Neural cell (in vitro differentiated cells): ENCODE data around the gene FYCO1. TPM values are rescaled to one million over a fixed set of nuclear protein-coding genes. Genes with fewer than 3 reads are reported as not detected.

Experiments
- H2AFZ ChIP-seq: fragments of 200-600, 300-800 bp; sonication (generic), shearing (Covaris generic); 2 replicates; pipeline ENCODE4 v1.6.0; 2014; ENCODE audit warnings: low read depth, mild to moderate bottlenecking, antibody characterized with exemption, low read length, moderate library complexity
- H3F3A ChIP-seq: fragments of 200-600 bp; shearing (Covaris generic); 2 replicates; pipeline ENCODE4 v1.6.1; 2016; ENCODE audit warnings: mild to moderate bottlenecking, moderate library complexity, mixed read lengths, antibody characterized with exemption, low read length; ENCODE audit not compliant: insufficient read depth, poor library complexity, severe bottlenecking
- H3K27ac ChIP-seq: fragments of 200-600, 300-800 bp; sonication (generic), shearing (Covaris generic); 2 replicates; pipeline ENCODE4 v1.5.1; 2014; ENCODE audit warnings: mild to moderate bottlenecking, low read length, moderate library complexity
- H3K27me3 ChIP-seq: fragments of 300-800, 200-600 bp; sonication (generic), shearing (Covaris generic); 2 replicates; pipeline ENCODE4 v1.6.0; 2014; ENCODE audit warnings: mild to moderate bottlenecking, low read depth, low read length, moderate library complexity; ENCODE audit not compliant: insufficient read depth
- H3K36me3 ChIP-seq: fragments of 300-800, 200-600 bp; sonication (generic), shearing (Covaris generic); 2 replicates; pipeline ENCODE4 v1.5.1; 2014; ENCODE audit warnings: mild to moderate bottlenecking, antibody characterized with exemption, low read length, moderate library complexity; ENCODE audit not compliant: insufficient read depth
- H3K4me2 ChIP-seq: fragments of 300-800, 200-600 bp; sonication (generic), shearing (Covaris generic); 2 replicates; pipeline ENCODE4 v1.6.0; 2014; ENCODE audit warnings: mild to moderate bottlenecking, low read length
- H3K4me3 ChIP-seq: fragments of 300-800, 200-600 bp; sonication (generic), shearing (Covaris generic); 2 replicates; pipeline ENCODE4 v1.5.1; 2014; ENCODE audit warnings: mild to moderate bottlenecking, low read length, moderate library complexity
- H3K79me2 ChIP-seq: fragments of 200-600 bp; shearing (Covaris generic); replicated peaks from 2 replicates; pipeline ENCODE4 v1.6.0; 2014; ENCODE audit warnings: mild to moderate bottlenecking, low read length, moderate library complexity; ENCODE audit not compliant: insufficient read depth
- H3K9ac ChIP-seq: fragments of 300-800, 200-600 bp; sonication (generic), shearing (Covaris generic); 2 replicates; pipeline ENCODE4 v1.6.1; 2016; ENCODE audit warnings: mild to moderate bottlenecking, low read length, mixed read lengths
- H3K9me2 ChIP-seq: fragments of 200-600 bp; shearing (Covaris generic); 2 replicates; pipeline ENCODE4 v1.6.1; 2016; ENCODE audit warnings: mild to moderate bottlenecking, low read length, mixed read lengths; ENCODE audit not compliant: insufficient read depth
- H3K9me3 ChIP-seq: fragments of 200-600, 300-800 bp; sonication (generic), shearing (Covaris generic); 2 replicates; pipeline ENCODE4 v1.6.1; 2016; ENCODE audit warnings: mild to moderate bottlenecking, mixed run types, low read length, moderate library complexity, mixed read lengths
- H4K20me1 ChIP-seq: fragments of 200-600 bp; shearing (Covaris generic); 2 replicates; pipeline ENCODE4 v1.6.1; 2016; ENCODE audit warnings: mild to moderate bottlenecking, mixed run types; ENCODE audit not compliant: insufficient read depth
- EP300 ChIP-seq: fragments of 450-650 bp; conservative IDR thresholded peaks from 2 replicates; pipeline ENCODE4 v1.6.1; 2014; ENCODE audit warnings: antibody characterized with exemption, mild to moderate bottlenecking, moderate library complexity; ENCODE audit not compliant: poor library complexity, severe bottlenecking
- EZH2 ChIP-seq: fragments of 200-600, 300-800 bp; shearing (Covaris generic), sonication (generic); IDR thresholded peaks from 2 replicates; pipeline ENCODE4 v1.6.1; 2014; ENCODE audit warnings: antibody characterized with exemption, low read length, borderline replicate concordance, mild to moderate bottlenecking; ENCODE audit not compliant: insufficient read depth, poor library complexity, severe bottlenecking
- MXI1 ChIP-seq: fragments of 450-650 bp; conservative IDR thresholded peaks from 2 replicates; pipeline ENCODE4 v1.6.1; 2014; ENCODE audit warnings: antibody characterized with exemption, mild to moderate bottlenecking; ENCODE audit not compliant: poor library complexity, severe bottlenecking
- POLR2AphosphoS5 ChIP-seq: IDR thresholded peaks from 2 replicates; pipeline ENCODE4 v1.6.1; 2012
- RAD21 ChIP-seq: fragments of 450-650 bp; conservative IDR thresholded peaks from 2 replicates; pipeline ENCODE4 v1.6.1; 2014; ENCODE audit warnings: antibody characterized with exemption, mild to moderate bottlenecking, moderate library complexity
- SMC3 ChIP-seq: fragments of 450-650 bp; conservative IDR thresholded peaks from 2 replicates; pipeline ENCODE4 v1.6.1; 2014; ENCODE audit warnings: antibody characterized with exemption, mild to moderate bottlenecking, moderate library complexity; ENCODE audit not compliant: poor library complexity
- TAF1 ChIP-seq: IDR thresholded peaks from 2 replicates; pipeline ENCODE4 v1.6.1; 2012; ENCODE audit warnings: low read depth
- polyA plus RNA-seq: library from polyadenylated mRNA; depleted of rRNA; stranded (reverse); fragments of >200 nt; gene quantifications from 2 replicates; pipeline ENCODE4 v1.2.3, GENCODE V29; 2014
- TF ChIP-seq, protein P1 (sequence below): IDR thresholded peaks from 2 replicates; pipeline ENCODE4 v1.6.1; 2012; ENCODE audit warnings: borderline replicate concordance
- TF ChIP-seq, protein P2 (sequence below): fragments of 450-650 bp; IDR thresholded peaks from 2 replicates; pipeline ENCODE4 v1.5.1; 2014; ENCODE audit warnings: antibody characterized with exemption, mild to moderate bottlenecking, moderate library complexity; ENCODE audit not compliant: poor library complexity, severe bottlenecking

The FYCO1 gene
- polyA plus RNA-seq, 1 donor from 2014 or later = 0.12 TPM

DNA sequence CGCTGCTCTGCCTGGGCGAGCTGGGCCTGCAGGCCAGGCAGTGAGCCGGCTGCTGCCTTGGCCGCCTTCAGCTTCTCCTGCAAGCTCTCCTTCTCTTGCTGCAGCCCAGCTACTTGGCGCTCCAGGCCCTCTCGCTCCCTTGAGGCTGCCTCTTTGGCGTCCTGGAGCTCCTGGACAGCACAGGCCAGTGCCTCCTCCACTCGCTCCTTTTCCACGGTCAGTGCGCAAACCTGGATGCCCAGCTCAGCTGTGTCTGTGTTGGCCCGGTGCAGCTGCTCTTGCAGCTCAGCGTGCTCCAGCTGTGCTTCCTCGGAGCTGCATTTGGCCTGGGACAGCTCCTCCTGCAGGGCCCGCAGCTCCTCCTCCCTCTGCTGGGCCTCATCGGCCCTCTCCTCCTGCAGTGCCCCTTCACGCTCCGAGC lies 29.2 kb downstream of the FYCO1 start:
- H3K79me2 ChIP-seq = no peaks in the 10 kb centered on the region
- H3K27ac ChIP-seq = no peak overlapping the region
- H3F3A ChIP-seq = no peaks in the 10 kb centered on the region
- H3K36me3 ChIP-seq = no peaks in the 10 kb centered on the region
- no peak overlapping the region for H3K4me2 ChIP-seq
- no peak overlapping the region for H3K9ac ChIP-seq
- TF ChIP-seq, protein P1, sequence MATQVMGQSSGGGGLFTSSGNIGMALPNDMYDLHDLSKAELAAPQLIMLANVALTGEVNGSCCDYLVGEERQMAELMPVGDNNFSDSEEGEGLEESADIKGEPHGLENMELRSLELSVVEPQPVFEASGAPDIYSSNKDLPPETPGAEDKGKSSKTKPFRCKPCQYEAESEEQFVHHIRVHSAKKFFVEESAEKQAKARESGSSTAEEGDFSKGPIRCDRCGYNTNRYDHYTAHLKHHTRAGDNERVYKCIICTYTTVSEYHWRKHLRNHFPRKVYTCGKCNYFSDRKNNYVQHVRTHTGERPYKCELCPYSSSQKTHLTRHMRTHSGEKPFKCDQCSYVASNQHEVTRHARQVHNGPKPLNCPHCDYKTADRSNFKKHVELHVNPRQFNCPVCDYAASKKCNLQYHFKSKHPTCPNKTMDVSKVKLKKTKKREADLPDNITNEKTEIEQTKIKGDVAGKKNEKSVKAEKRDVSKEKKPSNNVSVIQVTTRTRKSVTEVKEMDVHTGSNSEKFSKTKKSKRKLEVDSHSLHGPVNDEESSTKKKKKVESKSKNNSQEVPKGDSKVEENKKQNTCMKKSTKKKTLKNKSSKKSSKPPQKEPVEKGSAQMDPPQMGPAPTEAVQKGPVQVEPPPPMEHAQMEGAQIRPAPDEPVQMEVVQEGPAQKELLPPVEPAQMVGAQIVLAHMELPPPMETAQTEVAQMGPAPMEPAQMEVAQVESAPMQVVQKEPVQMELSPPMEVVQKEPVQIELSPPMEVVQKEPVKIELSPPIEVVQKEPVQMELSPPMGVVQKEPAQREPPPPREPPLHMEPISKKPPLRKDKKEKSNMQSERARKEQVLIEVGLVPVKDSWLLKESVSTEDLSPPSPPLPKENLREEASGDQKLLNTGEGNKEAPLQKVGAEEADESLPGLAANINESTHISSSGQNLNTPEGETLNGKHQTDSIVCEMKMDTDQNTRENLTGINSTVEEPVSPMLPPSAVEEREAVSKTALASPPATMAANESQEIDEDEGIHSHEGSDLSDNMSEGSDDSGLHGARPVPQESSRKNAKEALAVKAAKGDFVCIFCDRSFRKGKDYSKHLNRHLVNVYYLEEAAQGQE = no peak
- TF ChIP-seq EP300 = no peak
- no peak for TF ChIP-seq MXI1
- no peak for TF ChIP-seq SMC3
- no peak for TF ChIP-seq EZH2
- TF ChIP-seq RAD21 = no peak
- TF ChIP-seq POLR2AphosphoS5 = no peak
- TF ChIP-seq, protein P2, sequence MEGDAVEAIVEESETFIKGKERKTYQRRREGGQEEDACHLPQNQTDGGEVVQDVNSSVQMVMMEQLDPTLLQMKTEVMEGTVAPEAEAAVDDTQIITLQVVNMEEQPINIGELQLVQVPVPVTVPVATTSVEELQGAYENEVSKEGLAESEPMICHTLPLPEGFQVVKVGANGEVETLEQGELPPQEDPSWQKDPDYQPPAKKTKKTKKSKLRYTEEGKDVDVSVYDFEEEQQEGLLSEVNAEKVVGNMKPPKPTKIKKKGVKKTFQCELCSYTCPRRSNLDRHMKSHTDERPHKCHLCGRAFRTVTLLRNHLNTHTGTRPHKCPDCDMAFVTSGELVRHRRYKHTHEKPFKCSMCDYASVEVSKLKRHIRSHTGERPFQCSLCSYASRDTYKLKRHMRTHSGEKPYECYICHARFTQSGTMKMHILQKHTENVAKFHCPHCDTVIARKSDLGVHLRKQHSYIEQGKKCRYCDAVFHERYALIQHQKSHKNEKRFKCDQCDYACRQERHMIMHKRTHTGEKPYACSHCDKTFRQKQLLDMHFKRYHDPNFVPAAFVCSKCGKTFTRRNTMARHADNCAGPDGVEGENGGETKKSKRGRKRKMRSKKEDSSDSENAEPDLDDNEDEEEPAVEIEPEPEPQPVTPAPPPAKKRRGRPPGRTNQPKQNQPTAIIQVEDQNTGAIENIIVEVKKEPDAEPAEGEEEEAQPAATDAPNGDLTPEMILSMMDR = no peak
- TF ChIP-seq TAF1 = no peak
- no peak overlapping the region for H2AFZ ChIP-seq
- H3K9me3 ChIP-seq = no peaks in the 10 kb centered on the region
- no peak overlapping the region for H3K4me3 ChIP-seq
- H4K20me1 ChIP-seq = no peaks in the 10 kb centered on the region
- no peaks in the 10 kb centered on the region for H3K9me2 ChIP-seq
- H3K27me3 ChIP-seq = no peaks in the 10 kb centered on the region

DNA sequence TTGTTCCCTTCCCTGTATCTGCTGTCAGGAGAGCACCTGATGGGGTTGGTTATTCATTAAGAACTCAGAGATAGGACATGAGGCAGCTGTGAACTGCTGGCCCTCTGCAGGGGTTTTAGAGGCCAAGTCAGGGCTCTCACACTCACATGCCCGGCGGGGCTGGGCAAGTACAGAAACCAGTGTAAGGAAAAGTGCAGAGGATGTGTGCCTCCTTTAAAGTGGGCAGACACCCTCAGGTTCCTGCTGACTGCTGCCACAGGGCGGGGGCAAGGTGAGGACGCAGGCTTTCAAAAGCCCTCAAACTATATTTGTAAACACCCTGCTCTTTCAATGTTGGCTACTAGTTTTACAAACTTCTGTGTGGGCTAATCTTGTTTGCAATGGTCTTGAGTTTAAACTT lies 30.0 kb downstream of the FYCO1 start:
- no peaks in the 10 kb centered on the region for H3K36me3 ChIP-seq
- no peaks in the 10 kb centered on the region for H3K9me3 ChIP-seq
- H4K20me1 ChIP-seq = no peaks in the 10 kb centered on the region
- no peaks in the 10 kb centered on the region for H3F3A ChIP-seq
- H3K4me2 ChIP-seq = no peak overlapping the region
- H3K27ac ChIP-seq = no peak overlapping the region
- TF ChIP-seq, protein P1 = no peak
- TF ChIP-seq EZH2 = no peak
- TF ChIP-seq TAF1 = no peak
- TF ChIP-seq SMC3 = no peak
- no peak for TF ChIP-seq POLR2AphosphoS5
- TF ChIP-seq MXI1 = no peak
- no peak for TF ChIP-seq EP300
- TF ChIP-seq, protein P2 = no peak
- no peak for TF ChIP-seq RAD21
- H3K27me3 ChIP-seq = no peaks in the 10 kb centered on the region
- no peak overlapping the region for H2AFZ ChIP-seq
- no peaks in the 10 kb centered on the region for H3K79me2 ChIP-seq
- no peak overlapping the region for H3K4me3 ChIP-seq
- no peaks in the 10 kb centered on the region for H3K9me2 ChIP-seq
- no peak overlapping the region for H3K9ac ChIP-seq
